Colonic mucosa (tissue), 4 donors: ENCODE results near the gene NKIRAS1. TPM values are rescaled to one million over a fixed set of nuclear protein-coding genes. Genes with fewer than 3 reads are reported as not detected.

Experiments used
- DNase-seq: peaks from one replicate; pipeline ENCODE4 v3.0.0-alpha.2; 2020
- H3K27ac ChIP-seq: fragments of 200-600 bp; one replicate; pipeline ENCODE4 v1.8.0; 2021
- H3K27me3 ChIP-seq: fragments of 200-600 bp; one replicate; pipeline ENCODE4 v1.8.0; 2021
- H3K36me3 ChIP-seq: fragments of 200-600 bp; one replicate; pipeline ENCODE4 v1.8.0; 2021
- H3K4me1 ChIP-seq: fragments of 200-600 bp; one replicate; pipeline ENCODE4 v1.8.0; 2021; ENCODE audit warnings: mild to moderate bottlenecking
- H3K4me3 ChIP-seq: fragments of 200-600 bp; one replicate; pipeline ENCODE4 v1.8.0; 2021
- H3K9ac ChIP-seq, 2 donors: one replicate each; pipeline ENCODE4 v1.7.0; 2013; ENCODE audit warnings: control low read depth in 2 of 2, low read depth in 2 of 2, low read length in 2 of 2
- H3K9me3 ChIP-seq: fragments of 200-600 bp; one replicate; pipeline ENCODE4 v1.8.0; 2021
- CTCF ChIP-seq: fragments of 200-600 bp; IDR thresholded peaks from one replicate; pipeline ENCODE4 v1.8.0; 2022; ENCODE audit warnings: antibody characterized with exemption, mild to moderate bottlenecking
- intact Hi-C: fragments of 100-400 bp; cut with DNase I; formaldehyde crosslinking; loops from one replicate; pipeline ENCODE4 v1.14.1; 2022
- total RNA-seq, 2 donors: library from RNA; stranded (reverse); fragmentation: NEBNext Ultra II Directional in 1 of 2; extraction: Animal tissue kit (Norgen Biotek cat#: 25700) in 1 of 2; gene quantifications; one replicate each; pipeline ENCODE4 v1.2.1, GENCODE V29; 2021
- donor health status: healthy.
- donor health status: DM: no; HTN: no; CAD: no.
- donor health status: DM: no; HTN: no; CAD: no.

NKIRAS1 gene
- total RNA-seq, 2 donors from 2014 or later = 2.6 to 5.4 TPM

GRCh38 chr3:23952646-23953045, 35.9 kb upstream of the NKIRAS1 start:
- Histone ChIP-seq H3K27ac (no peak overlapping the region), H3K9ac (no peak overlapping the region), H3K9me3 (no peaks in the 10 kb centered on the region), H3K36me3 (no peaks in the 10 kb centered on the region), H3K4me1 (peaks cover 5% of the 10 kb centered on the region), H3K27me3 (no peaks in the 10 kb centered on the region), H3K4me3 (no peak overlapping the region)
- no peak for TF ChIP-seq CTCF
- DNase-seq = no peak
- intact Hi-C loops = no loop called here

GRCh38 chr3:23950293-23950692, 33.5 kb upstream of the NKIRAS1 start:
- H3K9me3 ChIP-seq = no peaks in the 10 kb centered on the region
- no peaks in the 10 kb centered on the region for H3K36me3 ChIP-seq
- DNase-seq = no peak
- TF ChIP-seq CTCF = no peak
- intact Hi-C loops = no loop called here
- H3K27me3 ChIP-seq = no peaks in the 10 kb centered on the region
- no peak overlapping the region for H3K9ac ChIP-seq
- H3K27ac ChIP-seq = peak overlapping the region; percentile 19
- peaks cover 5% of the 10 kb centered on the region for H3K4me1 ChIP-seq
- H3K4me3 ChIP-seq = no peak overlapping the region

GRCh38 chr3:23949784-23950183, 33.0 kb upstream of the NKIRAS1 start:
- H3K4me3 ChIP-seq = no peak overlapping the region
- H3K4me1 ChIP-seq = peaks cover 5% of the 10 kb centered on the region
- DNase-seq = no peak
- intact Hi-C loops = no loop called here
- peak overlapping the region; percentile 19 for H3K27ac ChIP-seq
- no peak overlapping the region for H3K9ac ChIP-seq
- H3K9me3 ChIP-seq = no peaks in the 10 kb centered on the region
- no peaks in the 10 kb centered on the region for H3K27me3 ChIP-seq
- TF ChIP-seq CTCF = no peak
- no peaks in the 10 kb centered on the region for H3K36me3 ChIP-seq

- Histone ChIP-seq H3K27me3 (no peaks in the 10 kb centered on the region), H3K4me1 (peaks cover 5% of the 10 kb centered on the region), H3K36me3 (no peaks in the 10 kb centered on the region), H3K9ac (no peak overlapping the region), H3K4me3 (no peak overlapping the region), H3K9me3 (no peaks in the 10 kb centered on the region), H3K27ac (no peak overlapping the region)
- TF ChIP-seq CTCF = no peak
- intact Hi-C loops = no loop called here
- DNase-seq = no peak
Observed at GRCh38 chr3:23948761-23949160, 32.0 kb upstream of the NKIRAS1 start.

- peak; percentile 98 for DNase-seq
- Histone ChIP-seq H3K9ac (peak overlapping the region; percentile 68 to 89), H3K4me3 (peak overlapping the region; percentile 71), H3K9me3 (no peaks in the 10 kb centered on the region), H3K27ac (peak overlapping the region; percentile 96), H3K27me3 (no peaks in the 10 kb centered on the region), H3K36me3 (no peaks in the 10 kb centered on the region), H3K4me1 (peaks cover 5% of the 10 kb centered on the region)
- intact Hi-C loops = no loop called here
- TF ChIP-seq CTCF = no peak
Observed at GRCh38 chr3:23945913-23946687, 29.3 kb upstream of the NKIRAS1 start.
